ENCODE measurements around the gene SEH1L.
"Not testable (repeated sequence)": the region's sequence is repeated elsewhere in the genome, so short reads cannot be mapped to it uniquely, and the experiment has no call there.

Gene SEH1L

DNA sequence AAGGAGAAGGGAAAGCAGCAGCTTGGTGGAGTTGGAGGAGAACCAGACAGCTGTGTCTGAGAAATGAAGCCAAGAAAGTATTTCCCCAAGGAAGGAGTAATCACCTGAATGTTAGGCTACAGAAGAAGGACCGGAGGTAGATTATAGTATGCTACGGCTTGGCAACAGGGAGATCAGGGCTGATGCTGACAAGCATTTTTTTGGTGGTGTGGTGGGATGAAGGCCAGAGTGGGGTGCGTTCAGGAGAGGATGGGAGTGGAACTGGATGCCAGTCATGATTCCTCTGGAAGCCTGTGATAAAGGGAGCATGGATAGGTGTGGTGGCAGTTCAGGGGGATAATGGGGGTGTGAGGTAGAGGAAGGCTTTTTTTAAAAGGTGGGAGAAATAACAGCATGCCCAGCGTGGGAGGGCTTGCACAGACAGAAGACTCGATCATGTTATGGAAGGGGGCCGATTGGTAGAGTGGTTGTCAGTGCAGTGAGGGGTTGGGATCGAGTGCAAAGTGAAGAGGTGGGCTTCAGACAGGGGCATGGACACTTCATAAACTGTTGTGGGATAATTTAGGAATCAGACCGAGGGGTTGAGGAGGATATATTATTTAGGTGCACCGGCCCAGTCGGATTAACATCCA is 49.0 kb downstream of the SEH1L start:
- DNase-seq, result no peak

DNA sequence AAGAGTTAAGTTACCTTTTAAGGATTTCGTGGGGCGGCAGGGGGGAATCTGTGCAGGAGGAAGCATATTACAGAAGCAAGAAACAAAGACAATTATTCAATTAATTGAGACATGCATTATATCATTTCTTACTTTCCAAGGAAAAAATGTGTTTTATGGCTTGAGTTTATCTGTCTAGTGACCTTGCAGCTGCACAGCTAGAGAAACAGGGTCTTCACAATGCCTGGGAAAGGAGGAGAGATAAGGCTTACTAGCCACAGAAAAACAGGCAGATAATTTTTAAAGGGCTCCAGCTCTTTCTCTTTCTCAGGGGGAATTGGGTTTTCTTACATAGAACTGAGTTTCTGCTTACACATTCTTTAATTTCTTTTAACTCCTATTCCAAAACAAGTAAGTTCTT is 49.5 kb downstream of the SEH1L start:
- not testable (repeated sequence) for DNase-seq

DNA sequence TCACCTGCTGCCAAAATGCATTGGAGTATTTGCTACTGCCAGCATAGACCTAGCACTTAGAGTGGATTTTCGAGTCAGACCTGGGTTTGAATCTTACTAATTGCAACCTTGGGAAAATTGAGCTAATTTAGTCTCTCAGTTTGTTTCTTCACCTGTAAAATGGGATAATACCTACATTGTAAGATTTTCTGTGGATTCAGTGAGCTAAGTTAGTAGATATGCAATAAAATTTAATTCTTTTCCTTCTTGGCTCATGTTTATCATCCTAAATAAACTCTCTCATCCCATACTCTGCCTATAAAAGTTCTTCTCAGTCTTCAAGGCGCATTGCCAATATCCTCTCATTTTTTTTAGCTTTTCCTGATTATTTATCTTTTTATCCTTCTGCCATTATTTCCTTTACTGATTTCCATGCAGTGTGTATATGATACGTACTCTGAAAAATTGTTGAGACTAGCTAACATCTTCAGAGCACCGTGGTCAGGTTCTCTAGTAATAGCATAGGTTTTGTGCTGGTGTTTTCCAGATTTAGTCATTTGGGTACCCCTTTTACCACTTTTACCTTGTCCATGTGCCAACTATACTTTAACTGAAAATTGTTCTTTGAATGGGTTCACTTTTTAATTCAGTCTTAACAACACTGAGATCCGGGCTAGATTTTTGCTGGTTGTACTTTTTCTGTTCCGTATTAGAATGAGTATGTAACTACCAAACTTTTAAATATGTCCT is 50.7 kb downstream of the SEH1L start:
- DNase-seq, result no peak

DNA sequence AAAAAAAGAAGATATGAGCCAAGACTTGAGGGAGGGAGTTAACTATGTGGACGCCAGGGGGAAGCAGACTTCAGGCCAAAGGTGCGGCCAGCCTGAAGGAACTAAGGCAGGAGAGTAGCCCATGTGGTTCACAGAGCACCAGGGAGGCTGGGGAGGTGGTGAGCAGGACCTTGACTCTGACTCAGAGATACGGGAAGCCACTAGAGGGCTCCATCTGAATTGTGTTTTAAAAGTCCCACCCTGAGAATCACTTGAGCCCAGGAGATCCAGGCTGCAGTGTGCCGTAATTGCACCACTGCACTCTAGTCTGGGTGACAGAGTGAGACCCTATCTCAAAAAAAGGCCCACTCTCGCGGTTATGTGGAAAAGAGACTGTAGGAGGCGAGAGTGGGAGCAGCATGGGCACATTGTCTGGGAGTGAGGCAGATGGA is 55.7 kb downstream of the SEH1L start:
- DNase-seq, result peak; percentile 23

DNA sequence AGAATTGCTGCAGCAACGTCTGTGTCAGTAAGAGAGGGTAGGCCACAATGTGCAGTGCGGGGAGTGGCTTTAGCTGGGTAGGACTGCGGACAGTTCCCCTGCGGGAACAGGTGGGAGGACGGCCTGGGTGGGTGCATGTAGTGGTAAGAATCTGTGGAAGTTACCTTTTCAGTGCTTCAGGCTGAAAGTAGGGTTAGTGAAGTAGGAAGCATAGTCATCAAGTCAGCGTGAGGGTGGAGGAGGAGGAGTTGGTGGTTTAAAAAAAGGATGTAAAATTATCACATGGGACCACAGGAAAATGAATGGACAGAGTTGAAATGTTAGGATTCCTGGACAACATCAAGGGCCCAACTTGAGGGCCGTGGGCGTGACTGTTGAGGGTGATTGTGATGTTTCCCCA is 56.6 kb downstream of the SEH1L start:
- no peak for DNase-seq

DNA sequence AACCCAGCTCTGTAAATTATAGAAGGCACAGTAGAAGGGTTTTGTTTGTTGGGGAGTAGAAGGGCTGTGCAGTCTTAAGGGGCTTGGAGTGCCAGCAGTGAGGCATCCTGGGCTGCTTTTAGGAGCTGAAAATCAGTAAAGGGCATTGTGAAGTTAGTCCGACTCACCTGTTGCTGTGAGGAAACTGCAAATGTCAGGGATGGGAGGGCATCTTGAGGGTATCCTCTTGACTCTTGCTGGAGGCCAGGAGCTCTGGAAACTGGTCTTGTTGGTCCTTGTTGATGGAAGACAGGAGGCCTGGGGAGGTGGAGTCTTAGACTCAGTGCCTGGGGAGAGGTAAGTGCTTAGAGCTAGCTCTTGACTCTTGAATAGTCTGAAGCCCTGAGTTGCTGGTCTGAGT is 57.5 kb downstream of the SEH1L start:
- no peak for DNase-seq

DNA sequence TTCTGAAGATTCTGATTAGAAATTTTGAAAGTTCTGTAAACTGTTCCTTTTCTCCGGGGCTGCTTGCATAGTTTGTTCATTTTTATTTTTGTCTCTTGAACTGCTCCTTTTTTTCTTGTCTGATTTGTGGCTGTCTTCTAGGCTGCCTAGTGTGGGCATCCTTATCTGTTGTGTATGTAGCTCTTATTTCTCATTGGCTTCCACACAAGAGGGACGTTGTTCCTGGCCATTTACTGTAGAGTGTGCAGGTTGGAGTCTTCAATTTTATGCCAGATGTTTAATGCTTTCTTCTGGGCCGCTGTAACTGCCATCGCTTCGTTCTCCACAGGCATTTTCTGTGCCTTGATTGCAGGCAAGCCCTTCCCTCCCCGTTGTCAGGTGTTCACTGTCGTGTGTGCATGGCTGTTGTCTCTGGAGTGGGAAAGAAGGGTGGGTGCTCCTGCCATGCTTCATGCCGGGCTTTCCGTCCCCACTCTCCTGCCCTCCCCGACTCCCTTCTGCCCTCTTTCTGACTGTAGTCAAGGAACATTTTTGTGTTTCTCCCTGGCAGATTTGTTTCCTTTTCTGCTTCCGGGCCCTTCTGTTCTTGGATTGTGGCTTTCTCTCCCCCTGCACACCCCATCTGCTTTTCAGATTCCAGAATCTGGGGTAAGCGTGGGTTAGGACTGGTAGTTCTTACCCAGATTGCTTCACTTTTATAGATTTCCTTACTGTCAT is 58.9 kb downstream of the SEH1L start:
- DNase-seq, result no peak

DNA sequence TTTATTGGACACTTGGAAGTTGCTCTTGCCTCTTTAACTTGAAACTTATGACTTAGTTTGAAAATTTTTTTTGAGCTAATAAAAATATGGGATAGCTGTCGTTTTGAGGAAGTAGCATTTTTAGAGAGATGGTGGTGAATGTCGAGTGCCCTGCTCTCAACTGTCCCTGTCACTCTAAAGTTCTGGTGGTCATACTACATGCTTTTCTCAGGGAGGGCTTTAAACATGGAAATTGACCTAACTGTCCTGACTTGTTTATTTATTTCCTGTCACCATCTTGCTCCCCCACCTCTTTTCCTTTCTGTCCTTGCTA is 59.4 kb downstream of the SEH1L start:
- no peak for DNase-seq

DNA sequence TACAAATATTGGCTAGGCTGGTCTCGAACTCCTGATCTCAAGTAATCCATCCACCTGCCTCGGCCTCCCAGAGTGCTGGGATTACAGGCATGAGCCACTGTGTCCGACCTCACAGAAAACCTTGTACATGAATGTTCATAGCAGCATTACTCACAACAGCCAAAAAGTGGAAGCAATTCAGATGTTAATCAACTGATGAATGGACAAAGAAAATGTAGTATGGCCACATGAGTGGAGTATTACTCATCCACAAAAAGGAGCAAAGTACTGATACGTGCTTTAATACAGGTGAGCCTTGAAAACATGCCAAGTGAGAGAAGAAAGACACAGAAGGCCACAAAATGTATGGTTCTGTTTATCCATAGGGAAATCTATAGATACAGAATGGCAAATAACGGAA is 63.9 kb downstream of the SEH1L start:
- no peak for DNase-seq

DNA sequence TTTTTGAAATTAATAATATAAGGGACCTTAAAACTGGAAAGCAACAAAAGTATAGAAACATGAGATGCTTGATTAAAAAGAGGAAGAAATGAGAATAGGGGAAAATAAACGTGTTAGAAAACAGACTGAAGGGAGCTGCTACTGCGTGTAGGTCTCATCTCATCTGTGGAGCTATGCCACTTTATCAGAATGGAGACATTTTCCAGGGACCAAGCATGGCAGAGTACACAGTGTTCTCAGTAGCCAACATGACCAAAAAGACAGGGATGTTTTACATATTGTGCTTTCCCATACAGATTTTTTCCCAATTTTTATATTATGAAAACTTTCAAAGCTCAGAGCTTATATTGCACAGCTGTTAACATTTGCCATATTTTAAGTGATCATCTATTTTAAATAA is 66.4 kb downstream of the SEH1L start:
- no peak for DNase-seq

DNA sequence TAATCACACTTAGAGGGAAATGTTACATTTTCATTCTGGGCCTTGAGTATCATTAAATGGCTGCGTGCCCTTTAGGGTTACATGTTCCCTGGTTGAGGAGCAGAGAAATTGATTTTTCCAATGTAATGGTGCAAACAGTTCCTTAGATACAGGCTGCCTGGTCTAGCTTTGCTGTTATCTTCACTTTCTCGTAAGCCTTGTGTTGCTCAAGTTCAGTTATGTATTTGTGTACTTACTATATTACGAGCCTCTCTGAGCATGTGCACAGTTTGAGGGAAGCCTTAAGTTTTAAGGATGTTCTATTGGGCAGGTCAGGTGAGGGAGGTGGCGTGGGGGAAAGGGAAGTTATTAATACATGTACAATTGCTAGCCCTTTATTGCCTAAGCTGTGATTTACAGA is 67.0 kb downstream of the SEH1L start:
- DNase-seq, result no peak

DNA sequence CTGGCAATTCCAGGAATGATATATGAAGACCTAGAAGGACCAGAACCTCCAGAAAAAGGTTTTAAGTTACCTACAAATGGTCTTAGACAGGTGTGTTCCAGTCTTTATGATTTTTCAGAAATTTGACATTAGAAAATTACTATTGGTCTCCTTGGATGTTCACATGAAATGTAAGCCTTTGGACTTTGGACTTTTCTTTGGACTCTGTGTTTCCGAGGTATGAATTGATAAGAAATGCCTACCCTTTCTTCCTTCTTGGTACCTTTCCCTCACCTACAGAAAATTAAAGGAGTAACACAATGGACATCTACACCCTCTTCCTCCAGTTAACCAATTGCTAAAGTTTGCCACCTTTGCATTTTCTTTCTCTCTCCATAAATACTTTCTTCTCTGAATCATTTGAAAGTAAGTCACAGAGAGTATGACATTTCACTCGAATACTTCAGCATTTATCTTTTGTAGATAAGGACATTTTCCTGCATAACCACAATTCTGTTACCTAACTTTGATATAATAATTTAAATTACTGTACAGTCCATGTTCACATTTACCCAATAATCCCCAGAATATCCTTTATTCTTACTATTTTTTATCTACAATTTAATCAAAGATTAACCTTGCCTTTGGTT is 69.5 kb downstream of the SEH1L start:
- no peak for DNase-seq

DNA sequence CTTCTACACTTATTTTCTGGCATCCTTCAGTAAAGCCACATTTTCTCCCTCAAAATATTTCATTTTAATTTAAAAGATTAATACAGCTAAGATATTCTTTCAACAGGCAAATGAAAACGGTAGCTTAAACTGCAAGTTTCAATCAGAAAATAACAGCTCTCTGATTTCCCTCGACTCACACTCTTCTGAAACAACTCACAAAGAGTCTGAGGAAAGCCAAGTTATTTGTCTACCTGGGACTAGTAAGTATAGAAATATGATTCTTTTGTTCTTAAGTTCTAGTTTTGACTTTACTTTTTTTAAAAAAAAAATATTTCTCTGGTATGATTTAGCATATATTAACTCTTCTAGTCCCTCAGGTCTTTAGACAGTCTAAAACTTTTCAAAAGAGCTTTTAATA is 70.6 kb downstream of the SEH1L start:
- no peak for DNase-seq

DNA sequence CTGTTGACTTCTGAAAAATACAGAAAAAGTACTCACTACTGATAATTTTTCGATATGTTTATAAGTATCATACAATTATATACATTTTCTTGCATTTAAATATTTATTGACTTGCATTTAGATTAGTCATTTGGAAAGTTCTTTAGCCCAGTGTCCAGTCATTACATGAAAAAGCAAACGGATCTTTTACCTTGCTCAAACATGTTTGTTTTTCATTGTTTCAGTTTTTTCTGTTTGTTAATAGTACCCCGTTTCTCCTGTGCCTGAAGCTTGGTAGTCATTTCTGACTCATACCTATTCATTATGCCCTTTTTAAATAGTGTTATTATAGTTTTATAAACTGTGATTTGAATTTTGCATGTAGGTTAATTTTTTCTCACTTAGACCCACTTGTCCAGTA is 71.5 kb downstream of the SEH1L start:
- no peak for DNase-seq

DNA sequence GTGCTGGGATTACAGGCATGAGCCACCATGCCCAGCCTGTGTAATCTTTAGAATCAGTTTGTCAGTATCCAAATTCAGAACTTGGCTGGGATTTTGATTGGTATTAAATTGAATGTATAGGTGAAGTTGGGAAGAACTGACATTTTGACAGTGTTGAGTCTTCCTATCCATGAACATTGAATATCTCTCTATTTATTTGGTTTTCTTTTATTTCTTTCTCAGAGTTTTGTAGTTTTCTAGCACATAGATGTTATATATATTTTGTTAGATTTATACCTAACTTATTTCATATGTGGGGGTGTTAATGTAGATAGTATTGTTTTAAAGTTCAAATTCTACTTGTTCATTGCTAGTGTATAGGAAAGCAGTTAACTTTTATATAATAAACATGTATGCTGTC is 74.8 kb downstream of the SEH1L start:
- DNase-seq, result no peak

DNA sequence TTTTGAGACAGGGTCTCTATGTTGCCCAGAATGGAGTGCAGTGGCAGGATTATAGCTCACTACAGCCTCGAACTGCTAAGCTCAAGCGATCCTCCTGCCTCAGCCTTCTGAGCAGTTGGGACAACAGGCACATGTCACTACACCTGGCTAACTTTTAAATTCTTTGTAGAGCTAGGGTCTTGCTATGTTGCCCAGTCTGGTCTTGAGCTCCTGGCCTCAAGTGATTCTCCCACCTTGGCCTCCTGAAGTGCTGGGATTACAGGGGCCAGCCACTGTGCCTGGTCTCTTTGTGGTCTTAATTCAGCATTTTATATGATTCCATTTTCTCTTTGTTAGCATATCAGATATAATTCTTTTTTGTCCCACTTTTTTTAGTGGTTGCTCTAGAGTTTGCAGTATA is 77.4 kb downstream of the SEH1L start:
- no peak for DNase-seq

DNA sequence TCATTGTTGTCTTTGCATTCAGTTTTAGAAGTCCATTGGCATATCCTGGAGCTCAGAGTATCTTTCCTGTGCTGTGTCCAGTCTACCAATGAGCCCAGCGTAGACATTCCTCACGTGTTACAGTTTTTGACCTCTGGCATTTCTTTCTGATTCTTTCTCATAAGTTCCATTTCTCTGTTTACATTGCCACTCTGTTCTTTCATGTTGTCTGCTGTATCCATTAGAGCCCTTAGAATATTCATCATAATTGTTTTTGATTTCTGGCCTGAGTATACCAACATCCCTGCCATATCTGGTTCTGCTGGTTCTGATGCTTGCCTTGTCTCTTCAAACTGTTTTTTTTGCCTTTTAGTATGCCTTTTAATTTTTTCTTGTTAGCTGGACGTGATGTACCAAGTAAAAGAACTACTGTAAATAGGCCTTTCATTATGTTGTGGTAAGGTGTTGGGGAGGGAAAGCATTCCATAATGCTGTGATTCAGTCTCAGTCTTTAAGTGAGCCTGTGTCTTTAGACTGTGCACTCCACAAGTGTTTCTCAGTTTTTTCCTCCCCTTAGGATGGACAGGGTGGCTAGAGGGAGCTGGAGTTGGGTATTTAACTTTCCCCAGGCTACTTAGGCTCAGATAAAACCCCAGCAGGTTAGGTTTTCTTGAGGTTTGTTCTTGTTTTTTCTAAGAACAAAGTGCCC is 78.9 kb downstream of the SEH1L start:
- DNase-seq, result no peak

DNA sequence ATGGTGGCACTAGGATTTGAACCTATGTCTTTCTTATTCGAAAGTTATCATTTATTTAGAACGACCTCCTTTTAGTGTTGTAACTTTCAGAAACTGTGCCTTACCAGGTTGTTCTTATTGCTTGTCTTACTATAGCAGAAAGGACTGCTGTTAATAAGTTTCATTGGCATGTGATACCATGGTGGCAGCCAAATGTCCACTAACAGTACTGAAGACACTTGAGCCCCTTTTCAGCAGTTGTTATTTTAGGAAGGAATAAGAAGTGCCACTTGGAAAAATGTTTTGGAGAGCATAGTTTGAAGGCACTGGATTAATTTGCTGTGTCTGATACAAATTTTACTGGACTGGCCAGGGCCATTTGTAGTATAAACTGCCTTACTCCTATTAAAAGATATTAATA is 81.1 kb downstream of the SEH1L start:
- no peak for DNase-seq

DNA sequence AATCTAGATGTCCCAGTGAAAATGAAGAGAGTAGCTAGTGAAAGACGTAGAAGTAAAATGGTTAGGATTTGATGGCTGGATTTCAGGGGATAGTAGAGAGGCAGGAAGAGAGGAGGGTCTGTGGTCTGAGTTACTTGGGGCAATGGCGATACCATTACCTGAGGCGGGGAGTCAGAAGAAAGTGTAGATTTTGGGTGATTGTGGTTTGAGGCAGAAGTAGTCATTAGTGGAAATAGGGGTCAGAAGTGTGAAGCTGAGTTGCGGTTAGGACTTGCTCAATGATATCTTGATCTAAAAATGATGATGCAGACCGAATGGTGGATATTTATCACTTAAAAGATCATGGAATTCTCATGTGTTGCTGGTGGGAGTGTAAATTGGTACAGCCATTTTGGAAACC is 84.4 kb downstream of the SEH1L start:
- DNase-seq, result no peak

DNA sequence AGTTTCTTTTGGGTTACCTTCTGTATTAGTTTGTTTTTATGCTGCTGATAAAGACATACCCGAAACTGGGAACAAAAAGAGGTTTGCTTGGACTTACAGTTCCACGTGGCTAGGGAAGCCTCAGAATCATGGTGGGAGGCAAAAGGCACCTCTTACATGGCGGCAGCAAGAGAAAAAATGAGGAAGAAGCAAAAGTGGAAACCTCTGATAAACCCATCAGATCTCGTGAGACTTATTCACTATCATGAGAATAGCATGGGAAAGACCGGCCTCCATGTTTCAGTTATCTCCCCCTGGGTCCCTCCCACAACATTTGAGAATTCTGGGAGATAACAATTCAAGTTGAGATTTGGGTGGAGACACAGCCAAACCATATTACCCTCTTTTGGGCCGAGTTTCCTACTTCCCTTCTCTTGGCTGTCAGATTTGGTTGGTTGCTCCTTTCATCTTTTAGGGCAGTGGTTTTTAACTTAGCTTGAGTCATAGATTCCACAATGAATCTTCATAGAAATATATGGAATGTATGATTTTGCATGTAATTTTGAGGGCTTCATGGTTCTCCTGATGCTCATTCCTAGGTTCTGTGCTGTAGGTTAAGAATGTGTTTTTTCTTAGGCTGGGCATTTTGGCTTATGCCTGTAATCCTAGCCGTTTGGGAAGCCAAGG is 87.6 kb downstream of the SEH1L start:
- no peak for DNase-seq

DNA sequence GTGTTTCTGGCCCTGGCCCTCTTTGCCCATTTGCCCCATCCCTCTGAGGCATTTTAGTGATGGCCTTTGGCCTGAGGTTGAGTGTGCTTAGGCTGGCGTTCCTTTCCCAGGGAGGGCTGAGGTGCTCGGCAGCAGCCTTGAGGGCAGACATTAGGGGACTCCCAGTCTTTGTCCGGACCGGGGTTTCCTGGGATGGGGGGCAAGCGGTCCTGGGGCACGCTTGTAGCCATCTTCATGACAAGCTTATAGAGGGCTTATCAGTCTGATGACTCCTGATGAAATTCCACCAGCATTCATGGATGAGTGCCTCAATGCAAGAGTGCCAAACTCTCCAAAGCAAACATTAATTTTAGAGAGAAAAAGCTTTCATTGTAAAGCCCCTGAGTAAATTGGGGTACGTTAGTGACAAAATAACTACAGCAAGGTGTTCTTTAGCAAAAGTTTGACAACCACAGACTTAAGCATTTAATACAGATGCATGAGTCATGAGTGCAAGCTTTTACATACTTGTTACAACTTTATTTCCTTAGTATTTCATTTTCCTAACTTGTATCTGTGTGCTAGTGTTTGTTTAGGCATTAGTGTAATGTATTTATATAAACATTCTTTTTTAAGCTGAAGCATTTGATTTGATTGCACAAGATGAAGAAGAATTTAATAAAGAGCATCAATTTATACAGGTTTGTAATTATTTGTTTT is 89.0 kb downstream of the SEH1L start:
- DNase-seq, result no peak
